ENCODE results near the gene DPYD.

- TF ChIP-seq CTCF (conservative IDR thresholded peaks at IDR 0.05; ENCODE audit: low read depth, low read length): no peak
- TF ChIP-seq EZH2phosphoT487 (IDR thresholded peaks at IDR 0.05; ENCODE audit: borderline replicate concordance, low read length): no peak
These were observed 459.1 kb downstream of the DPYD start for GRCh38 chr1:97461782-97462181.

Measured in PC-3 (cell line).